Neural progenitor cell (in vitro differentiated cells): ENCODE results near the gene MACROD2.

Source experiments
- EZH2 ChIP-seq: fragments of 200-600 bp; sonication (generic); IDR thresholded peaks from 2 replicates; pipeline ENCODE4 v1.6.1; 2017; ENCODE audit warnings: antibody characterized with exemption, mild to moderate bottlenecking, moderate library complexity
- EZH2phosphoT487 ChIP-seq: fragments of 200-600 bp; sonication (generic); IDR thresholded peaks from 2 replicates; pipeline ENCODE4 v1.6.1; 2017; ENCODE audit warnings: antibody characterized with exemption
- TF ChIP-seq, protein P1 (sequence below): fragments of 200-600 bp; sonication (generic); IDR thresholded peaks from 2 replicates; pipeline ENCODE4 v1.5.1; 2017; ENCODE audit warnings: antibody characterized with exemption, mild to moderate bottlenecking

DNA sequence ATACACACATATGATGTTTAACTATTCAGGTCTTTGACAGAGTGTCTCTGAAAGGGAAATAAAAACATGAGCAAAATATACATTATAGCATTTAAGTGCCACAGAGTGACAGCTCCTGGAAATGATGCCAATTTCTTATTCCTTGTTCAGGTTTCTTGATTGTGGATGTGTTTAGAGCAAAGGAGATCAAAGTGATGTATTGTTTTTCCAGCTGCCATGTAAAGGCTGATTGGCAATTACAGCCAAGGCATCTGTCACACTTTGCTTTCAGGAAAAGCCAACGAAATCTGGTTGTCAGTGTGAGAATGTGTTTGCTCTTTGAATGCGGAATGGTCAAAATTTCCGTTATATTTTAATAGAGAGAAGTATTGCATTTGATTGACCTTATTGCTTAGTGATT lies 689.9 kb downstream of the MACROD2 start:
- TF ChIP-seq, protein P1, sequence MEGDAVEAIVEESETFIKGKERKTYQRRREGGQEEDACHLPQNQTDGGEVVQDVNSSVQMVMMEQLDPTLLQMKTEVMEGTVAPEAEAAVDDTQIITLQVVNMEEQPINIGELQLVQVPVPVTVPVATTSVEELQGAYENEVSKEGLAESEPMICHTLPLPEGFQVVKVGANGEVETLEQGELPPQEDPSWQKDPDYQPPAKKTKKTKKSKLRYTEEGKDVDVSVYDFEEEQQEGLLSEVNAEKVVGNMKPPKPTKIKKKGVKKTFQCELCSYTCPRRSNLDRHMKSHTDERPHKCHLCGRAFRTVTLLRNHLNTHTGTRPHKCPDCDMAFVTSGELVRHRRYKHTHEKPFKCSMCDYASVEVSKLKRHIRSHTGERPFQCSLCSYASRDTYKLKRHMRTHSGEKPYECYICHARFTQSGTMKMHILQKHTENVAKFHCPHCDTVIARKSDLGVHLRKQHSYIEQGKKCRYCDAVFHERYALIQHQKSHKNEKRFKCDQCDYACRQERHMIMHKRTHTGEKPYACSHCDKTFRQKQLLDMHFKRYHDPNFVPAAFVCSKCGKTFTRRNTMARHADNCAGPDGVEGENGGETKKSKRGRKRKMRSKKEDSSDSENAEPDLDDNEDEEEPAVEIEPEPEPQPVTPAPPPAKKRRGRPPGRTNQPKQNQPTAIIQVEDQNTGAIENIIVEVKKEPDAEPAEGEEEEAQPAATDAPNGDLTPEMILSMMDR: no peak
- no peak for TF ChIP-seq EZH2
- TF ChIP-seq EZH2phosphoT487: no peak
